Karpas-422 (cell line): Measurements from ENCODE around the gene TRPT1. TPM values are rescaled to one million over a fixed set of nuclear protein-coding genes. Genes with fewer than 3 reads are reported as not detected.

Experiments used
- DNase-seq: peaks from one replicate; pipeline ENCODE4 v3.0.0-alpha.2; 2015
- H2AFZ ChIP-seq: fragments of 200-600 bp; sonication (generic); 2 replicates; pipeline ENCODE4 v1.6.1; 2014; ENCODE audit warnings: antibody characterized with exemption, low read length, mixed read lengths
- H3K27ac ChIP-seq: fragments of 200-600 bp; sonication (generic); 2 replicates; pipeline ENCODE4 v1.5.1; 2014; ENCODE audit warnings: mild to moderate bottlenecking, low read length, moderate library complexity
- H3K27me3 ChIP-seq: fragments of 200-600 bp; sonication (generic); 2 replicates; pipeline ENCODE4 v1.6.1; 2014; ENCODE audit warnings: low read length, mixed read lengths
- H3K36me3 ChIP-seq: fragments of 200-600 bp; sonication (generic); 2 replicates; pipeline ENCODE4 v1.6.1; 2014; ENCODE audit warnings: low read length, mixed read lengths; ENCODE audit not compliant: insufficient read depth
- H3K4me1 ChIP-seq: fragments of 200-600 bp; sonication (generic); 2 replicates; pipeline ENCODE4 v1.6.1; 2014; ENCODE audit warnings: mild to moderate bottlenecking, low read length, mixed read lengths
- H3K4me2 ChIP-seq: fragments of 200-600 bp; sonication (generic); 2 replicates; pipeline ENCODE4 v1.6.1; 2014; ENCODE audit warnings: low read length, low read depth, mild to moderate bottlenecking; ENCODE audit not compliant: poor library complexity, severe bottlenecking
- H3K4me3 ChIP-seq: fragments of 200-600 bp; sonication (generic); 2 replicates; pipeline ENCODE4 v1.5.1; 2014; ENCODE audit warnings: mild to moderate bottlenecking, antibody characterized with exemption, low read length, mixed read lengths
- H3K79me2 ChIP-seq: fragments of 200-600 bp; sonication (generic); 2 replicates; pipeline ENCODE4 v1.6.1; 2014; ENCODE audit warnings: mild to moderate bottlenecking, low read length, mixed read lengths
- H3K9ac ChIP-seq: fragments of 200-600 bp; sonication (generic); 2 replicates; pipeline ENCODE4 v1.6.0; 2014; ENCODE audit warnings: low read length
- H3K9me2 ChIP-seq: fragments of 200-600 bp; sonication (generic), shearing (Covaris generic); replicated peaks from 2 replicates; pipeline ENCODE4 v1.6.0; 2014; ENCODE audit warnings: mild to moderate bottlenecking, low read length, moderate library complexity; ENCODE audit not compliant: insufficient read depth
- H3K9me3 ChIP-seq: fragments of 300-700, 200-600 bp; sonication (generic); 2 replicates; pipeline ENCODE4 v1.6.1; 2014; ENCODE audit warnings: low read length, mixed read lengths
- H4K20me1 ChIP-seq: fragments of 200-600 bp; sonication (generic); 2 replicates; pipeline ENCODE4 v1.6.1; 2014; ENCODE audit warnings: mild to moderate bottlenecking, antibody characterized with exemption, low read length, low read depth; ENCODE audit not compliant: insufficient read depth
- total RNA-seq: library from RNA; depleted of rRNA; stranded (reverse); fragments of >200 nt; shearing (Covaris generic); gene quantifications from 2 replicates; pipeline ENCODE4 v1.2.3, GENCODE V29; 2014; ENCODE audit warnings: low replicate concordance

Gene TRPT1
- total RNA-seq, 1 experiment from 2014 or later, result 90.4 TPM

GRCh38 chr11:64260147-64260708 is 34.2 kb upstream of the TRPT1 start:
- Histone ChIP-seq H3K27ac (no peak overlapping the region), H3K4me2 (no peak overlapping the region), H2AFZ (no peak overlapping the region), H3K4me1 (peaks cover 3% of the 10 kb centered on the region), H3K79me2 (no peaks in the 10 kb centered on the region), H3K9ac (no peak overlapping the region), H4K20me1 (no peaks in the 10 kb centered on the region), H3K9me3 (no peaks in the 10 kb centered on the region), H3K27me3 (no peaks in the 10 kb centered on the region), H3K36me3 (no peaks in the 10 kb centered on the region), H3K9me2 (no peaks in the 10 kb centered on the region), H3K4me3 (no peak overlapping the region)
- no peak for DNase-seq

GRCh38 chr11:64259533-64260067 is 33.6 kb upstream of the TRPT1 start:
- Histone ChIP-seq H3K4me1 (no peaks in the 10 kb centered on the region), H3K36me3 (no peaks in the 10 kb centered on the region), H3K9ac (no peak overlapping the region), H3K4me2 (no peak overlapping the region), H3K4me3 (no peak overlapping the region), H3K79me2 (no peaks in the 10 kb centered on the region), H2AFZ (no peak overlapping the region), H3K27me3 (no peaks in the 10 kb centered on the region), H3K9me3 (no peaks in the 10 kb centered on the region), H3K9me2 (no peaks in the 10 kb centered on the region), H3K27ac (no peak overlapping the region), H4K20me1 (no peaks in the 10 kb centered on the region)
- no peak for DNase-seq

- Histone ChIP-seq H3K79me2 (no peaks in the 10 kb centered on the region), H3K9ac (no peak overlapping the region), H3K27ac (no peak overlapping the region), H3K4me1 (no peaks in the 10 kb centered on the region), H3K36me3 (no peaks in the 10 kb centered on the region), H3K27me3 (no peaks in the 10 kb centered on the region), H3K9me3 (no peaks in the 10 kb centered on the region), H3K4me2 (no peak overlapping the region), H2AFZ (no peak overlapping the region), H3K9me2 (no peaks in the 10 kb centered on the region), H4K20me1 (no peaks in the 10 kb centered on the region), H3K4me3 (no peak overlapping the region)
- no peak for DNase-seq
These were observed 33.1 kb upstream of the TRPT1 start for GRCh38 chr11:64258946-64259532.

GRCh38 chr11:64258356-64258755 is 32.4 kb upstream of the TRPT1 start:
- Histone ChIP-seq H4K20me1 (no peaks in the 10 kb centered on the region), H3K27me3 (no peaks in the 10 kb centered on the region), H3K27ac (no peak overlapping the region), H3K79me2 (no peaks in the 10 kb centered on the region), H3K4me1 (peaks cover 2% of the 10 kb centered on the region; the same call in 1 of the 2 replicates), H3K9ac (no peak overlapping the region), H3K4me3 (no peak overlapping the region), H3K36me3 (no peaks in the 10 kb centered on the region), H3K4me2 (no peak overlapping the region), H3K9me2 (no peaks in the 10 kb centered on the region), H3K9me3 (no peaks in the 10 kb centered on the region), H2AFZ (no peak overlapping the region)
- DNase-seq, result no peak

- H3K27me3 ChIP-seq, result no peaks in the 10 kb centered on the region
- H3K9me3 ChIP-seq, result no peaks in the 10 kb centered on the region
These were observed 30.3 kb upstream of the TRPT1 start for GRCh38 chr11:64256300-64256699.

GRCh38 chr11:64255135-64256128 is 29.4 kb upstream of the TRPT1 start:
- H3K9ac ChIP-seq, result no peak overlapping the region
- peaks cover 7% of the 10 kb centered on the region; the same call in 1 of the 2 replicates for H3K79me2 ChIP-seq
- H2AFZ ChIP-seq, result no peak overlapping the region
- H3K27ac ChIP-seq, result no peak overlapping the region
- no peak for DNase-seq
- no peaks in the 10 kb centered on the region for H3K9me3 ChIP-seq
- H4K20me1 ChIP-seq, result no peaks in the 10 kb centered on the region
- H3K4me2 ChIP-seq, result no peak overlapping the region
- H3K36me3 ChIP-seq, result no peaks in the 10 kb centered on the region
- H3K4me1 ChIP-seq, result peaks cover 28% of the 10 kb centered on the region
- no peaks in the 10 kb centered on the region for H3K27me3 ChIP-seq
- H3K4me3 ChIP-seq, result no peak overlapping the region
- no peaks in the 10 kb centered on the region for H3K9me2 ChIP-seq

More at GRCh38 chr11:64256300-64256699, 30.3 kb upstream of the TRPT1 start:
- no peaks in the 10 kb centered on the region for H3K36me3 ChIP-seq
- no peaks in the 10 kb centered on the region for H4K20me1 ChIP-seq
- H3K4me2 ChIP-seq, result no peak overlapping the region
- H3K9ac ChIP-seq, result no peak overlapping the region
- H3K79me2 ChIP-seq, result peaks cover 7% of the 10 kb centered on the region; the same call in 1 of the 2 replicates
- DNase-seq, result no peak
- H3K9me2 ChIP-seq, result no peaks in the 10 kb centered on the region
- no peak overlapping the region for H3K27ac ChIP-seq
- H2AFZ ChIP-seq, result no peak overlapping the region
- peaks cover 20% of the 10 kb centered on the region for H3K4me1 ChIP-seq
- H3K4me3 ChIP-seq, result no peak overlapping the region

- no peaks in the 10 kb centered on the region for H3K27me3 ChIP-seq
- H3K9me3 ChIP-seq, result no peaks in the 10 kb centered on the region
- H3K4me2 ChIP-seq, result no peak overlapping the region
- H3K9ac ChIP-seq, result no peak overlapping the region
- no peak for DNase-seq
- no peaks in the 10 kb centered on the region for H4K20me1 ChIP-seq
- no peak overlapping the region for H3K4me3 ChIP-seq
- H2AFZ ChIP-seq, result no peak overlapping the region
- H3K9me2 ChIP-seq, result no peaks in the 10 kb centered on the region
- H3K4me1 ChIP-seq, result peaks cover 29% of the 10 kb centered on the region
- no peak overlapping the region for H3K27ac ChIP-seq
- peaks cover 7% of the 10 kb centered on the region; the same call in 1 of the 2 replicates for H3K79me2 ChIP-seq
- no peaks in the 10 kb centered on the region for H3K36me3 ChIP-seq
These were observed 28.3 kb upstream of the TRPT1 start for GRCh38 chr11:64254326-64254725.

- H3K9ac ChIP-seq, result no peak overlapping the region
These were observed 27.5 kb upstream of the TRPT1 start for GRCh38 chr11:64253481-64253880.

More at GRCh38 chr11:64253481-64253880, 27.5 kb upstream of the TRPT1 start:
- H3K4me1 ChIP-seq, result peaks cover 29% of the 10 kb centered on the region
- DNase-seq, result no peak
- H3K36me3 ChIP-seq, result no peaks in the 10 kb centered on the region
- H2AFZ ChIP-seq, result no peak overlapping the region
- H3K9me3 ChIP-seq, result no peaks in the 10 kb centered on the region
- H3K27ac ChIP-seq, result no peak overlapping the region
- peaks cover 7% of the 10 kb centered on the region; the same call in 1 of the 2 replicates for H3K79me2 ChIP-seq
- no peaks in the 10 kb centered on the region for H4K20me1 ChIP-seq
- no peak overlapping the region for H3K4me2 ChIP-seq
- no peaks in the 10 kb centered on the region for H3K27me3 ChIP-seq
- H3K4me3 ChIP-seq, result no peak overlapping the region
- no peaks in the 10 kb centered on the region for H3K9me2 ChIP-seq
